Activated CD4-positive, alpha-beta T cell treated with anti-CD3 and anti-CD28 coated beads, Interleukin-2, amount 50 U/mL, for 48 hours (primary cell): ENCODE measurements around the gene LAMC3.
"Not testable (repeated sequence)": the region's sequence is repeated elsewhere in the genome, so short reads cannot be mapped to it uniquely, and the experiment has no call there.

Experiments used
- DNase-seq, 2 experiments: peaks; one replicate each; pipeline ENCODE4 v3.0.0-alpha.2; 2020

LAMC3 gene

DNA sequence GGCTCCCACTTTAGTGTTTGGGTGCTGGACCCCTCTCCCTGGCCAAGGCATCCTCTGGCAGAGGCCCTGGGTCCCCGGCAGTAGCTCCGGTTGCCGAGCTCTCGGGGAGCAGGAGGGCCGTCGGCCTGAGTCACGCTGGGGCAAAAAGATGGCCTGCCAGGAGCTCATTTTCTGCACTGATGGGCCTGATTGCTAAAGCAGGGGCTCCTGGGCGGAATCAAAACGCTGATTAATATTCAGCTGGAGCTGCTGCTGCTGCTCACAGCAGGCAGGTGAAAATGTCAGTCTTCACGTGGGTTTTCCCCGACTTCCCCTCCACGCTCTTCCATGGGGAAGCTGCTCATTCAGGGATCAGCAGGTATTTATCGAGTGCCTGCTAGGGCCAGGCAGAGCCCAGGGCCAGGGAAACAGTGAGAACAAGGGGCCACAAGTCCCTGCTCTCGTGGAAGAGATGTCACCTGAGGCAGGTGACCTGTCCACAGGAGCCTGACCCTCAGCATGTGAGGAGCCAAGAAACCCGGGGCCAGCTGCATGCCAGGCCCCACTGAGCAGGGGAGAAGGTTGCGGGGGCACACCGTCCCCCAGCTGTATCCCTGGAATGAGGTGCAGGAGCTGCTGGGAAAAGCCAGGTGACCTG lies 22.1 kb downstream of the LAMC3 start:
- DNase-seq: no peak

GRCh38 chr9:131031642-131032005 lies 22.6 kb downstream of the LAMC3 start:
- DNase-seq: no peak

GRCh38 chr9:131032384-131032783 lies 23.4 kb downstream of the LAMC3 start:
- no peak for DNase-seq

DNA sequence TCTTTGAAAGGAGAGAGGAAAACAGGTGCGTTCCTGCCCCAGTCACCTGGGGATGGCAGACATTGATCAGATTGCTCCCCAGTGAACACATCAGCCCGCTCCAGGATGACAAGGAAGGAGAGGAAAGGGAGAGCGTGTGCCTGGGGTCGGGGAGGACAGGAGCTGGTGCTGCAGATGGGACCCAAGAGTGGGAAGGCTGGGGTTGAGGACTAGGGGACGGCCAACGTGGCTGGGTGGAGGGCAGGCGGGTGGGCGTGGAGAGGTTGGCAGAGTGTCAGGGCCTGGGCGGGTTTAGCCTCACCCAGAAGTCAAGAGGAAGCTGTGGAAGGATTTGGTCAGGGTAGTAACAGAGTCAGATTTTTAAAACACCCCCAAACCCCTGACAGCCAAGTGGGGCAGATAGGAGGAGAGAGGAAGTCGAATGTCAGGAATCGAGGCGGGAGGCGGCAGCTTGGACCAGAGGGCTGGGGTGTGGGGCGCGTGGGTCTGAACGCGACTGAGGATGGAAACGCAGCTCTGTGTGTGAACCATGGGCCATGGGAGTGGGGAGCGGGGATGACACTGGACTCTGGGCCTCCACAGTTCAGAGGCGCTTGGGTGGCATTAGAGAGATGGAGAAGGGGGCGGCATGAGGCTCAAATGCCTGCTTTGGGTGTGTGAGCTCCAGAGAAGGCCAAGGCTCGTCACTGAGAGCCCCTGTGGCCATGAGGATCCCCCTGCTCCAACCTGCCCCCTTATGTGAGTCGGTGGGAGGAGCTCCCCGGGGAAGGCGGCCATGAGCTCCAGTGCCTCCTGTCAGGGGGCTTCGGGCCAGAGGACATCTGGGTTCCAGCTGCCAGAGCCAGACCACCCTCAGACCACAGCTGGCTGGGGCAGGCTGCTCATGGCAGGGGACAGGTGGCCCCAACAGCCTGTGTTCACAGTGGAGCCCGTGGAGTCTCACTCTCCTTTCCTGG lies 24.6 kb downstream of the LAMC3 start:
- DNase-seq: no peak

GRCh38 chr9:131034268-131034667 lies 25.3 kb downstream of the LAMC3 start:
- no peak for DNase-seq

GRCh38 chr9:131034749-131035148 lies 25.8 kb downstream of the LAMC3 start:
- not testable (repeated sequence) for DNase-seq

DNA sequence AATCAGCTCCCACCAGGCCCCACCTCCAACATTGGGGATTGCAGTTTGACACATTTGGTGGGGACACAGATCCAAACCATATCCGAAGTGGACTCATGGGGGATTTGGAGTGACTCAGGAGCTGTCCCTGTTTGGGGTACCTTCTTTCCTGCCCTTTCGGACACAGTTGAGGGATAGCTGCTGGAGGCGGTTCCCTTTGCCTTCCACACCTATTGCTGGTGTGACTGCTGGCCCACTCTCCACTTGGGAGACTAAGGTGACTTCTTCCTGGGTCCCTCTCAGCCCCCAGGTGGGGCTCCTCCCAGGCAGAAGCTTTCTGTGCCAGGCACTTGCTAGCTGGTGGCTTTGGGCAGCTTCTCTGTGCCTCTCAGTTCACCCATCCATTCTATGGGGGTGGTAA lies 26.6 kb downstream of the LAMC3 start:
- DNase-seq: no peak

DNA sequence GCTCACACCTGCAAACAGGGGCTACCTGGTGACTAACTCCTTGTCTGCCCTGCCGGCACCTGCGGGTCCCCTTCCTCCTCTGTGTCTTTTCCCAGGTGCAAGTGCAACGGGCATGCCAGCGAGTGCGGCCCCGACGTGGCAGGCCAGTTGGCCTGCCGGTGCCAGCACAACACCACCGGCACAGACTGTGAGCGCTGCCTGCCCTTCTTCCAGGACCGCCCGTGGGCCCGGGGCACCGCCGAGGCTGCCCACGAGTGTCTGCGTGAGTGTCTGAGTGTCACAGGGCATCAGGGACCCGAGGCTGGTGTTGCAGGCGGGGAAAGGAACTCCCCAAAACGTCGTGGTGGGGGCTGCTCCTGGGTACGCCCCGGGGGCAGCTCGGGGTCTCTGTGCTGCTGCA lies 27.1 kb downstream of the LAMC3 start:
- DNase-seq: no peak

DNA sequence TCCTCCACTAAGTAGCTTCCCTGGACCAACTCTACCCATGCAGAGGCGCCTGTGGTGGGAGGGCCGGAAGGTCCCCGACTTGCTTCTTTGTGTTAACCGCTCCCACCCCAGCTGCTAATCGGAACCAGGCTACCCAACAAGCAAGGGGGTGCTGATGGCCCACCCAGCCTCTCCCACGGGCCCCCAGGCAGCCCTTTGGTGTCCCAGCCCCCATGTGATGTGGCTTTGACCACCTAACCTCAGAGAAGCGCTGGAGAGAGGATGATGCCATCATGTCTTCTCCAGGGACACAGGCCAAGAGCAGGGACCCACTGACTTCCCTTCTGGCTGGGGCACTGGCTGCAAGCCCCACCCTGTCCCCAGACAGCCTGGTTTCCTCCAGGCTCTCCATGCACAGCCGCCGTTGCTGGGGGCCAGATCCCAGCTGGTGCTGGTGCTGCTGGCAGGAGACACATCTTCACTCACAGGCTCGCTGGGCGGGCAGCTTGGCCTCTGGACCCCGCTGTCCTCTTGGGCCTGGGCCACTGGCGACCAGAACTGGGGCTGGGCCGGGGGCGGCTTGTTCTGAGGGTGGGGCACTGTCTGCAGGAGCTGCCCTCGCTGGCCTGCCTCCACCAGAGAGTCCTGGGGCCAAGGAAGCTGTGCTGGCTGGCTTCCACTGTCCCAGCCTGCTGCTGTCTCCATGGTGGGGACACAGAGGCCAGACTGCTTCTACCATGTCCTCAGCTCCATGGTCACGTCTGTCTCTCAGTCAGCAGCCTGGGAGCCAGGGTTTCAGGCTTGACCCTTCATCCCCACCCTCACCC lies 27.8 kb downstream of the LAMC3 start:
- DNase-seq: no peak

DNA sequence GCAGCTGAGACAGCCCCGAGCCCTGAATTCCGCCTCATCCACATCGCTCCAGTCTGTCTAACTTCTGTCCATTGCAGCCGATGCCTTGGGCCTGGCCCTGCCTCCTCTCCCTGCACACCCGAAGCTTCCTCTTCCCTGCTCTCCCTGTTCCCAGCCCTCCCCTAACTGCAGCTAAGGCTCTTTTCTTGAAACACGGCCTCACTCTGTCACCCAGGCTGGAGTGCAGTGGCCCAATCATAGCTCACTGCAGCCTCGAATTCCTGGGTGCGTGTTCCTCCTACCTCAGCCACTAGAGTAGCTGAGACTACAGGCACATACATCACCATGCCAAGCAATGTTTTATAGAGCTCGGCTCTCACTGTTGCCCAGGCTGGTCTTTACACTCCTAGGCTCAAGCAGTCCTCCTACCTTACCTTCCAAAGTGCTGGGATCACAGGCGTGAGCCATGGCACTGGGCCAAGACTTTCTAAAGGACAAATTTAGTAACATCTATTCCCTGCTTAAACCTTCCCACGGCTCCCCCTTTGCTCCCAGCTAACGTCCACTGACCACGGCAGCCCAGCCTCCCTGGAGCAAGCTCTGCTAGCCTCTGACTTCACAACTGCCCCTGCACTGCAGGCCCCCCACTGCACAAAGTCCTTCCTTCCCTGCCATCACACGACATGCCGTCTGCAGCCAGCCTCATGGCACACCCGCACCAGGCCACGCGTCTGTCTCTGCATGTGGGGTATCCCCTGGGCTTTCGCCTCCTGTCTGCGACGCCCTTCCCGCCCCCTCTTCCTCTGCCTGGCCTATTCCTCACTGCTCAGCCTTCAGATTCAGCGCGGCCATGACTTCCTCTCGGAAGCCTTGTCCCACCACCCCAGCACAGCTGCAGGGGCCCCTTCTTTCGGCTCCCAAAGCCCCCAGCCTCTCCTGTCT lies 28.6 kb downstream of the LAMC3 start:
- DNase-seq: no peak

DNA sequence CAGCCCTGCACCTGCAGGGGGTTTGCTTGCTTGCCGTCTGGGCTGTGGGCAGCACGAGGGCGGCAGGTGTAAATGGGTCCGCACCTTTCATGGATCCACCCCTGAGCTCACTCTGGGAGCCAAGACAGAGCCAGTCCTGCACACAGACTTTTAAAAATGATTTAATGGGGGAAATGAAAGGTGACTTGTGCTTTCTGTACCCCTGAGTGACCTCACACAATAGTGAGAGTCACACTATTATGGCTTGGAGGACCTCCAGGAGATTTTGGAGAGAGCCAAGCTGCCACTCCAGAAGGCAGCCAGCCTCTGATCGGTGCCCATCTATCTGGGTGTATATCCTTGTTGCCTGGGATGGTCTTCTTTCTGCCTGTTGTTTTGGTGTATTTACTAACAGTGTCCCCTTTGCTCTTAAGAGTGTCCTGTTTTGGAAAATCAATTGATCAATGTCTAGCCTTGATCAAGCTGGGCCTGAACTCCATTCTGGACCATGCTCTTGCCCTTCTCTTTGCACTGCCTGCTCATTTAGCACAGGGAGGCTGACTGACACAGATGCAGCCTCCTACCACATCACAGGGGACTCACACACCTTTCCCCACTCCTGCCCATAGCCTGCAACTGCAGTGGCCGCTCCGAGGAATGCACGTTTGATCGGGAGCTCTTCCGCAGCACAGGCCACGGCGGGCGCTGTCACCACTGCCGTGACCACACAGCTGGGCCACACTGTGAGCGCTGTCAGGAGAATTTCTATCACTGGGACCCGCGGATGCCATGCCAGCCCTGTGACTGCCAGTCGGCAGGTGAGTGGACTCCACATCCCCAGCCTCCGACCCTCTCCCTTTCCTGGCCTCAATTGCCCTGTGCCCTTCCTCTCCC lies 29.5 kb downstream of the LAMC3 start:
- DNase-seq: no peak

GRCh38 chr9:131039129-131039954 lies 30.4 kb downstream of the LAMC3 start:
- no peak for DNase-seq

DNA sequence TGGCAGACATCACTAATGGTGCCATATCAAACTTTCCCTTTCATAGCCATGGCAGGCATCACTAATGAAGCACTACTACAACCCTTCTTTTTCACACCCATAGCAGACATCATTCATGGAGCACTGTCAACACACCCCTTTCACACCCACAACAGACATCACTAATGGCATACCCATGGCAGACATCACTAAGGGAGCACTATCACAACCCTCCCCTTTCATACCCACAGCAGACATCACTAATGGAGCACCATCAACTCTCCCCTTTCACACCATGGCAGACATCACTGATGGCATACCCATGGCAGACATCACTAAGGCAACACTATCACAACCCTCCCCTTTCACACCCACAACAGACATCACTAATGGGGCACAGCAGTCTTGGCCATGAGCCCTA lies 33.7 kb downstream of the LAMC3 start:
- no peak for DNase-seq

- no peak for DNase-seq
Observed at GRCh38 chr9:131043087-131043486, 34.1 kb downstream of the LAMC3 start.

DNA sequence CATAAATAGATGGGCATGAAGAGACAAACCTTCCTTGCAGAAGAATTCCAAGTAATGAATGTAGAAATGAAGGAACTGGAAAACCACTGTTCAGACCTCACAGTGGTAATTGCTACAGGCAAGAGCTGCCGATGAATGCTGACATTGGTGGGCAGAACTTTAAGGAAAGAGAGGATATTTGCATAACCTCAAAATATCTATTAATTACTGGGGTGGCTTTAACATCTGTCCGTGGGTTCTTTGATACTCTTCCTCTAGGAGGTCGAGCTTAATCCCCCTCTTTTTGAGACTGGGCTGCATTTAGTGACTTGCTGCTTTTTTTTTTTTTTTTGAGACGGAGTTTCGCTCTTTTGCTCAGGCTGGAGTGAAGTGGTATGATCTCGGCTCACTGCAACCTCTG lies 34.7 kb downstream of the LAMC3 start:
- no peak for DNase-seq

GRCh38 chr9:131045300-131046092 lies 36.5 kb downstream of the LAMC3 start:
- peak; percentile 53 to 60 for DNase-seq

GRCh38 chr9:131046093-131046380 lies 37.1 kb downstream of the LAMC3 start:
- no peak for DNase-seq

DNA sequence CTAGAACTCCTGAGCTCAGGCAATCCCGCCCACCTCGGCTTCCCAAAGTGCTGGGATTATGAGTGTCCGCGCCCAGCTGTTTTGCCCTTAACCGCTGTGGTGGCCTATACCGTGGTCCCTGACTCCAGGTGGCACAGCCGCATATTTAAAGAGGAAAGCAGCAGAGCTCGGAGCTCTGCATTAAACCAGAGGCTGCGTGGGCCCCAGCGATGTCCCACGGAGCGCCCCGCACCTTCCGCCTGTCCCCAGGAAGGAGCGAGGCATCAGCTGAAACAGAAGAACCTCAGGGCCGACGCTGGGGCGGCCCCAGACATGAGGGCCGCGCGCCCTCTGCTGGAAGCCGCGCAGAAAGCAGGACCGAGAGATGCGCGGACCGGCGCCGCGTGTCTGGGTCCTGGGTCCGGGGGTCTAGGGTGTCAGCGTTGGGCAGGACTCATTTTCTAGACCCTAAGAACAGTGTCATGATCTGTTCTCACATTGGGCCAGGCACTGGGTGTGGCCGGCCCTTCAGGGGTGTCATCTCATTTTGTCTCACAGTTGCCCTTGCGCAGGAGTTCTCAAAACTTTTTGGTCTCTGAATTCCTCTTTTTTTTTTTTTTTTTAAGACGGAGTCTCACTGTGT lies 37.7 kb downstream of the LAMC3 start:
- peak; percentile 78 to 80 for DNase-seq

DNA sequence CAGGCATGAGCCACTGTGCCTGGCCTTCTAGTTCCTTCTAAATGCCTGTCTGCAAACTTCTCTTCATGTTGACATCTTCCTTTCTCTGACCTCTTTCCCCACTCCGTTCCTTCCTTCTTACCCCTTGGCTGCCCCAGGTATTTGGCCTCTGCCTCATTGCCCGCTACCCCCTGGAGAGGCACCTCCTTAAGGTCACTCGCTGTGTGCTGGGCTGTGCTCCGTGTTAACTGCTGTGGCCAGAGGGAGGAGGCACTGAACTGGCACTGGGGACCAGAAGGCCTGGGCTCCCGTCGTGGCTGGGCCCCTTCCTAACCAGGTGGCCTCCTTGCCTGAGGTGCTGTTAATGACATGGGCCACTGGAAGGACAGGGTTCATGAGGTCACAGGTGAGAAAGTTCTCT lies 39.4 kb downstream of the LAMC3 start:
- no peak for DNase-seq
